H4 (cell line): Measurements from ENCODE around the gene S100P. TPM values are rescaled to one million over a fixed set of nuclear protein-coding genes. Genes with fewer than 3 reads are reported as not detected.
"Not testable (repeated sequence)": the region's sequence is repeated elsewhere in the genome, so short reads cannot be mapped to it uniquely, and the experiment has no call there.

Experiments
- DNase-seq: peaks from one replicate; pipeline ENCODE4 v3.0.0-alpha.2; 2015; ENCODE audit warnings: low spot score
- total RNA-seq: library from RNA; depleted of rRNA; stranded (reverse); fragments of >200 nt; shearing (Covaris generic); gene quantifications from 2 replicates; pipeline ENCODE4 v1.2.3, GENCODE V29; 2014; rRNA removed

S100P gene
- total RNA-seq = 0.21 and 0.35 TPM in 2 replicates

- no peak for DNase-seq
Observed at GRCh38 chr4:6693231-6694176, at the start of gene S100P. TSS of gene S100P (plus strand) at chr4:6693878. CDS start at chr4:6693933, 55 bp downstream.

DNA sequence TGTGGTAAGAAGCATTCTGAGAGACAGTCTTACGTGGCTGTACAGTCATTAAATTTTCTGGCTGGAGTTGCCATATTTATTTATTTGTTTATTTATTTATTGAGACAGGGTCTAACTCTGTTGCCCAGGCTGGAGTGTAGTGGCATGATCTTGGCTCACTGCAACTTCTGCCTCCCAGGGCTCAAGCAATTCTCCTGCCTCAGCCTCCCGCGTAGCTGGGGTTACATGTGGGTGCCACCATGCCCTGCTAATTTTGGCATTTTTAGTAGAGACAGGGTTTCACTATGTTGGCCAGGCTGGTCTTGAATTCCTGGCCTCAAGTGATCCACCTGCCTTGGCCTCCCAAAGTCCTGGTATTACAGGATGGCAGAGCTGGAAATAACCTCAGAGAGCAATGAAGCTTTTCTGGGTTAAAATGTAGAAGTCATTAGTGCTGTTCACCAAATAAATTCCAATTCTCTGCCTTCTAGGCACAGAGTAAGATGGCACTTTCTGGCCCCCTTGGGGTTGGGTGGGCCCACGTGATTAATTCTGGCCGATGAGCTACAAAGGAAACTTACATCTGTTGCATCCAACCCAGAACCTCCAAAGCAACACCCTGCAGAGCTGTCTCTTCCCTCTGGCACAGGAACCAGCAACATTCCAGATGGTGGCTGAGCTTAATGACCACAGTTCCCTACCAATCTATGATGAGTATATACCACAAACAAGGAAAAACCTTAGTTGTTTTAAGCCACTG, 48.7 kb upstream of the S100P start:
- no peak for DNase-seq

- no peak for DNase-seq
Observed at GRCh38 chr4:6647169-6647568, 46.5 kb upstream of the S100P start.

GRCh38 chr4:6647582-6648230, 46.0 kb upstream of the S100P start:
- no peak for DNase-seq

DNA sequence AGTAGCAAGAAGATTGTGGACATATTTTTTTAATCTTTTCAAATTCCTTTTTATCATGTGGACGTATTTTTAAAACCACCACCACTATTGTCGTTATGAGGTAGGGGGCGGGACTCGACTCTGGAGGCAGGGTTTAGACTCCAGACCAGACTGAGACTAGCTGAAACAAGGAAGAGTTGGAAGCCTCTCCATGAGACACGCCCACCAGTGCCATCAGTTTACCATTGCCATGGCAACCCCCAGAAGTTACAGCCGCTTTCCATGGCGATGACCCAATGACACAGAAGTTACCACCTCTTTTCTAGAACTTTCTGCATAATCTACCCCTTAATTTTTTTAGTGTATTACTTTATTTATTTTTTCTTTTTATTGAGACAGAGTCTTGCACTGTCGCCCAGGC, 44.5 kb upstream of the S100P start:
- no peak for DNase-seq

- DNase-seq = not testable (repeated sequence)
Observed at GRCh38 chr4:6654211-6654610, 39.5 kb upstream of the S100P start.

- not testable (repeated sequence) for DNase-seq
Observed at GRCh38 chr4:6655291-6655690, 38.4 kb upstream of the S100P start.

GRCh38 chr4:6655924-6656323, 37.8 kb upstream of the S100P start:
- no peak for DNase-seq

DNA sequence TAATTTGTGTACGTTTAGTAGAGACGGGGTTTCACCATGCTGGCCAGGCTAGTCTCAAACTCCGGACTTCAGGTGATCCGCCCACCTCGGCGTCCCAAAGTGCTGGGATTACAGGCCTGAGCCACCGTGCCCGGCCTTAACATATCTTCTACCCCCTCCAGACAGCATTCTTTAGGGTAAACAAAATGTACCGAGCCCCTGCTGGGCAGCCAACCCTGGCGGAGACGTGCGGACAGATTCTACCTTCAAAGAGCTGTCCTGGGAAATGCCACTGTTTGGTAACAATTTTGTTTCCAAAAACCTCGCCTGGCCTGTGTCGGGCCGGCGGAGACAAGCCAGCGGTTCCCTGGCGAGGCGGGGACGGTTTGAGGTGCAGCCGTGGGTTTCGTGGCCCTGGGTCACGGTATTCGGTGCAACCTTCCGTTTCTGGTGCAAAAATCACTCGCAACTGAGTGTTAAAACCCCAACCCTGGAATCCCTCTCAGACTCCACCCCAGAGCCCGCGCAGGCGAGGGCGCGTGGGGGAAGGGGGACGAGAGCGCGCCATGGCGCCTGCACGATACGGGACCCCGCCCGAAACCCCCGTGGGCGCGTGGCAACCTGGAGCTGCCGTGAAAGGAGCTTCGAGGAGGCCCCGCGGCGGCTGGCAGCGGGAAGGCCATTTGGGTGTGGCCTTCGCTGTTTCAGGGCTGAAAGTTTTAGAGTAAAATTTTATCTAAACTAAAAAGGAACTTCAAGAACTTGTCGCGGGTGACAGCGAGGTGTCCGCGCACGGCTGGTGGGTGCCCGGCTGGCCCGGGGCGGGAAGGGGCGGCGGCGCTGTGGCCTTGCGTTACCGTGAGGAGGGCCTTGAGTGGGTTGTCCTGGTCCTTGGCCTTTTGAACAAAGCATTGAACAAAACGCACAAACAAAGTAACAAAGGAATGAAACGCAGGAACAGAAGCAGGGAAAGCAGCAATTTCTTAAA, 36.2 kb upstream of the S100P start:
- no peak for DNase-seq

DNA sequence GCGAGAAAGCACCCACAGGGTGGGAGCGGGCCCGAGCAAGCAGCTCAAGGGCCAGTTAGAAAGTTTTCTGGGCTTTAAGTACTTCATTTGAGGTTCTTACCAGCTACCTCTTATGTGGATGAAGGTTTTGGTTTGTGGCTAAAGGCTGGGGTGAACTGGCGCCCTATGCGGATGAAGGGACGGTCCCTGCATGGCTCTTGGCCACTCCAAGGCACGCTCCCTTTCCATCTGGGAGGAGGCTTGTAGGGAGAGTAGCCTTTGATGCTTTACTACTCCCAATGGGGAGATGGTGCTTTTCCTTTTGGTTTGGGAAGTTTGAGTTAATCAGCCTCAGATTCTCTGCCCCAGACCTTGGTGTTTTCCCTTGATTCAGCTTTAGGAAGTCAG, 35.5 kb upstream of the S100P start:
- DNase-seq = no peak

DNA sequence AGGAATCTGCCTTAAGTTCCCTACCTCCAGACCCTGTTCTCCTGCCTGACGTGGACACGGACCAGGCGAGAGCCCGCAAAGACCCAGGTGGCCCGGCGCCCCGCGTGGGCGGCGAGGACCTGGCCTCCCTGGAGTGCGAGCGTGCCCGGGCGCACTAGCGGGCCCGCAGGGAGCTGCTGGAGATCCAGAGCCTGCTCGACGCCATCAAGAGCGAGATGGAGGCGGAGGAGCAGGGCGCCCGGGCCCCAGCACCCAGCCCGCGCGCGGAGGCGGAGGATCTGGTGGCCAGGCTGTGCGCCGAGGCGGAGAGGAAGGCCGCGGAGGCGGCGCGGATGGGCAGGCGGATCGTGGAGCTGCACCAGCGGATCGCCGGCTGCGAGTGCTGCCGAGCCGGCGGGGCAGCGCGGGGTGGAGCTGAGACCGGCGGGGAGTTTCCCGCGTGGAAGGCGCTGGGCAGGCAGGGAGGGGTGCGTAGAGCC, 35.0 kb upstream of the S100P start:
- DNase-seq = no peak

DNA sequence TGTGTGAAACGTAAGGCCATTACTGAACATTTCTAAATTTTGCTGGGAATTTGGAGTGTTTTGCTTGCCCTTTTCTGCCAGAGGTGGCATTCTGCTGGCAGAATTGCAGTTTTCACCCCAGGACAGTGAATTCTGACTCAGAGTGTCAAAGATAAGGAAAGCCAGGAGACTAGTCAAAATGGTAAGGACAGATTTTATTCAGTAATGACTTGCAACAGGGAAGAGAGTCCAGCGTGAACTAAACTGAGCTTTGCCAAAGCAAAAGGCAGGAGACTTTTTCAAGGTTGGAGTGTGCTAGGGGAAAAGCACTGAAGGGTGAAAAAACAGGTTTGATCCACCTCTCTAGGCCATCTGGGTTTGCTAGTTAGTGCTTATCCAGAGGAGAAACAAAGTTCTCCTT, 33.8 kb upstream of the S100P start:
- no peak for DNase-seq

DNA sequence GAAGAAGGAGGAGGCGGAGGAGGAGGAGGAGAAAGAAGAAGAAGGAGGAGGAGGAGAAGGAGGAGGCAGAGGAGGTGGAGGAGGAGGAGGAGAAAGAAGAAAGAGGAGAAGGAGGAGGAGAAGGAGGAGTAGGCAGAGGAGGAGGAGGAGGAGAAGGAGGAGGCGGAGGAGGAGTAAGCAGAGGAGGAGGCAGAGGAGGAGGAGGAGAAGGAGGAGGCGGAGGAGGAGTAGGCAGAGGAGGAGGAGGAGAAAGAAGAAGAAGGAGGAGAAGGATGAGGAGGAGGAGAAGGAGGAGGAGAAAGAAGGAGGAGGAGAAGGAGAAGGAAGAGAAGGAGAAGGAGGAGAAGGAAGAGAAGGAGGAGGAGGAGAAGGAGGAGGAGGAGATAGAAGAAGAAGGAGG, 33.2 kb upstream of the S100P start:
- no peak for DNase-seq

DNA sequence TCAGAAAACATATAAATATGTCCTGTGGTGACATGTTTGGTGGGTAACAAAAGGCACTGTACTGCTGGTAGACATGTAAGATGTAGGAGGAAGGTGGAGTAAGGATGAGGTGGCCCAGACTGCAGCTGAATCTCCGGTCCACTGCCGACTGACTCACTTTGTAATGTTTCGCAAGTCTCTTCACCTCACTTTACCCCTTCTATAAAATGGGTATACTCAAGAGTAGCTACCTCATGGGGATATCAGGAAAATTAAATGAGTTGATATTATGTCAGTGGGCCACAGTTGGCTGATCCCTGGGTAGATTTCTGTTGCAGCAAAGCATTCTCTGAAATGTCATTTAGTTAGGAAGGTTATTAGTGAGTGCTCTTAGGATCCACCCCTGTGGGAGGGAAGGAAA, 31.1 kb upstream of the S100P start:
- no peak for DNase-seq

DNA sequence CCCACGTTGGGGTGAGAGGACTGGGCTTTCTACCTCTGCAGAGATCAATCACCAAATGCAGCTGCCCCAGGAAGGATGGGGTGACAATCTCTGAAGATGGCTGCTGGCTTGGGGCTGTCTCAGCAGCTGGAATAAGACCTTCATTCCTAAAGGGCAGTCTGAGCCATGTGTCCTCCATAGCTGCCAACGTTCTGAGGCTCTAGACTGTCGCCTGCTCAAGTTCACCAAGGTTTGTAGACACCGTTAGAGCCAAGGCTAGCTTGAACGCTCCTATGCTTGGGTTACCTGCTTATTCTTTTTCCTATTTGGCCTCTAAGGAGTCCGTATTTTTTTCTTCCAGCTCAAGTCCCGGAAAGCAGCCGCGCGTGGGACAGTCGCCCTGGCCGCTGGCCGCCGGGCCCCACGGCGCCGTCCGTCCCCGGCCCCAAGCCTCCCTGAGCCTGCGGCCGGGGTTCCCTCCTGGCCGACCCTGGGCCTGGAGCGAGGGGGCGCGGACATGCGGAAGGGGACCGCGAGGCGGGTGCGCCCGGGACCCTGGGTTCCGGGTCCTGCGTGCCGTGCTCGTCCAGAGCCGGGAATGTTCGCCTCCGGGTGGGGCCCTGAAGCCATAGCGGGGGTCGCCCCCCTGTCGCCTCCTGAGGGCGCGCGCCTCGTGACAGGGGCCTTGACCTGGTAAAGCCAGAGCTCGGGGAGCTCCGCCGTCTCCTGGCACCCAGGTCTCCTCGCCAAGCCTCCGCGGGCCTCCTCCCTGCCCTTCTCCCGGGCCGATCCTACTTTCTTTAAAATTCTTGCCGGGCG, 29.9 kb upstream of the S100P start:
- no peak for DNase-seq

DNA sequence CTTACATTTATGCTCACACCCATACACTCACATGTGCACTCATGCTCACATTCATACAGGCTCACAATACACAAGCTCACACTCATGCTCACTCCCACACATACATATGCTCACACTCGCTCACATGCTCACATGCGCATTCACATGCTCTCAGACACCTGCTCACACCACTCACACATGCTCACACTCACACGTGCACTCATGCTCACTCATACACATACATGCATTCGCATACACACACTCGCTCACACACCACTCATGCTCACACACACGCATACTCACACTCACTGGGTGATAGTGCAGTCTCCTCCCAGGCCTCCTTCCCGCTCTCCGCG, 28.4 kb upstream of the S100P start:
- DNase-seq = no peak

GRCh38 chr4:6668391-6668790, 25.3 kb upstream of the S100P start:
- peak; percentile 82 for DNase-seq

- no peak for DNase-seq
Observed at GRCh38 chr4:6671648-6672047, 22.0 kb upstream of the S100P start.

- DNase-seq = no peak
Observed at GRCh38 chr4:6672131-6672530, 21.5 kb upstream of the S100P start.

DNA sequence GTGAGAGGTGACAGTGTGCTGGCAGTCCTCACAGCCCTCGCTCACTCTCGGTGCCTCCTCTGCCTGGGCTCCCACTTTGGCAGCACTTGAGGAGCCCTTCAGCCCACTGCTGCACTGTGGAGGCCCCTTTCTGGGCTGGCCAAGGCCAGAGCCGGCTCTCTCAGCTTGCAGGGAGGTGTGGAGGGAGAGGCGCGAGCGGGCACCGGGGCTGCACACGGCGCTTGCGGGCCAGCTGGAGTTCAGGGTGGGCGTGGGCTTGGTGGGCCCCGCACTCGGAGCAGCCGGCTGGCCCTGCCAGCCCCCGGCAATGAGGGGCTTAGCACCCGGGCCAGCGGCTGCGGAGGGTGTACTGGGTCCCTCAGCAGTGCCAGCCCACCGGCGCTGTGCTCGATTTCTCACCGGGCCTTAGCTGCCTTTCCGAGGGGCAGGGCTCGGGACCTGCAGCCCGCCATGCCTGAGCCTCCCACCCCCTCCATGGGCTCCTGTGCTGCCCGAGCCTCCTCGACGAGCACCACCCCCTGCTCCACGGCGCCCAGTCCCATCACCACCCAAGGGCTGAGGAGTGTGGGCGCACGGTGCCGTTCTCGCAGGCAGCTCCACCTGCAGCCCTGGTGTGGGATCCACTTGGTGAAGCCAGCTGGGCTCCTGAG, 21.0 kb upstream of the S100P start:
- not testable (repeated sequence) for DNase-seq
